PC-9 (cell line): Measurements from ENCODE around the gene STX16. TPM values are rescaled to one million over a fixed set of nuclear protein-coding genes. Genes with fewer than 3 reads are reported as not detected.

Experiments
- BruUV-seq: library from RNA; stranded (reverse); fragments of 400-500 nt; replicated peaks from 2 replicates; lab custom pipeline; 2021; lab: Mats Ljungman, UMichigan
- CTCF ChIA-PET: fragments of 300-600 bp; sonication (Branson Sonifier 250); formaldehyde crosslinking; loops from one replicate; lab custom pipeline; 2022; ENCODE audit warnings: antibody characterized with exemption; lab: Charles Lee
- POLR2A ChIA-PET: fragments of 300-600 bp; sonication (Branson Sonifier 250); formaldehyde crosslinking; loops from one replicate; lab custom pipeline; 2022; ENCODE audit warnings: antibody characterized with exemption; ENCODE audit not compliant: unreplicated experiment; lab: Charles Lee
- DNase-seq, 2 experiments: peaks; one replicate each; pipeline versions ENCODE4 v3.0.0 to v3.0.0-alpha.2; 2015 to 2022; ENCODE audit warnings: mixed read lengths in 1 of 2
- H2AFZ ChIP-seq: fragments of 200-600 bp; sonication (generic); 2 replicates; pipeline ENCODE4 v1.8.1; 2017; ENCODE audit warnings: antibody characterized with exemption
- H3F3A ChIP-seq: fragments of 200-600 bp; sonication (generic); 2 replicates; pipeline ENCODE4 v1.8.1; 2017; ENCODE audit warnings: antibody characterized with exemption, mild to moderate bottlenecking, low read depth; ENCODE audit not compliant: insufficient read depth
- H3K27ac ChIP-seq: fragments of 200-600 bp; sonication (generic); 2 replicates; pipeline ENCODE4 v1.6.1; 2016; ENCODE audit warnings: mixed run types
- H3K27me3 ChIP-seq: fragments of 200-600 bp; sonication (generic); 2 replicates; pipeline ENCODE4 v1.6.1; 2016; ENCODE audit warnings: low read depth, mixed run types; ENCODE audit not compliant: insufficient read depth
- H3K36me3 ChIP-seq: fragments of 200-600 bp; sonication (generic); 2 replicates; pipeline ENCODE4 v1.6.1; 2016; ENCODE audit warnings: low read depth, mixed run types
- H3K4me1 ChIP-seq: fragments of 200-600 bp; sonication (generic); replicated peaks from 2 replicates; pipeline ENCODE4 v1.6.1; 2016; ENCODE audit warnings: mixed run types; ENCODE audit not compliant: insufficient read depth
- H3K4me2 ChIP-seq: fragments of 200-600 bp; sonication (generic); 2 replicates; pipeline ENCODE4 v1.6.1; 2017; ENCODE audit warnings: mixed run types
- H3K4me3 ChIP-seq: fragments of 200-600 bp; sonication (generic); 2 replicates; pipeline ENCODE4 v1.6.1; 2016; ENCODE audit warnings: mixed run types
- H3K79me2 ChIP-seq: fragments of 200-600 bp; sonication (generic); 2 replicates; pipeline ENCODE4 v1.6.1; 2017; ENCODE audit warnings: low read depth, mixed run types
- H3K9me2 ChIP-seq: fragments of 200-600 bp; sonication (generic); 2 replicates; pipeline ENCODE4 v1.8.1; 2017; ENCODE audit warnings: mild to moderate bottlenecking; ENCODE audit not compliant: insufficient read depth
- H3K9me3 ChIP-seq: fragments of 200-600 bp; sonication (generic); 2 replicates; pipeline ENCODE4 v1.8.1; 2016; ENCODE audit warnings: low read depth; ENCODE audit not compliant: insufficient read depth
- H4K20me1 ChIP-seq: fragments of 200-600 bp; sonication (generic); 2 replicates; pipeline ENCODE4 v1.8.1; 2017; ENCODE audit not compliant: insufficient read depth
- CTCF ChIP-seq: fragments of 200-600 bp; sonication (generic); conservative IDR thresholded peaks from 2 replicates; pipeline ENCODE4 v1.6.1; 2017; ENCODE audit warnings: mixed run types, antibody characterized with exemption, mild to moderate bottlenecking, moderate library complexity
- EZH2 ChIP-seq: fragments of 200-600 bp; sonication (generic); IDR thresholded peaks from 2 replicates; pipeline ENCODE4 v1.8.0; 2017; ENCODE audit warnings: antibody characterized with exemption, low read depth
- intact Hi-C: fragments of 100-400 bp; cut with micrococcal nuclease; formaldehyde crosslinking; loops from one replicate; pipeline ENCODE4 v1.10.0; 2022; ENCODE audit not compliant: unreplicated experiment
- total RNA-seq: library from RNA; stranded (reverse); gene quantifications from 2 replicates; pipeline ENCODE4 v1.2.3, GENCODE V29; 2021

STX16 gene
- total RNA-seq, 1 experiment from 2014 or later = 76.3 TPM

- peaks cover 42% of the 10 kb centered on the region for H3K36me3 ChIP-seq
- intact Hi-C loops = no loop called here
Observed at GRCh38 chr20:58667975-58668374, 16.9 kb downstream of the STX16 start.

DNA sequence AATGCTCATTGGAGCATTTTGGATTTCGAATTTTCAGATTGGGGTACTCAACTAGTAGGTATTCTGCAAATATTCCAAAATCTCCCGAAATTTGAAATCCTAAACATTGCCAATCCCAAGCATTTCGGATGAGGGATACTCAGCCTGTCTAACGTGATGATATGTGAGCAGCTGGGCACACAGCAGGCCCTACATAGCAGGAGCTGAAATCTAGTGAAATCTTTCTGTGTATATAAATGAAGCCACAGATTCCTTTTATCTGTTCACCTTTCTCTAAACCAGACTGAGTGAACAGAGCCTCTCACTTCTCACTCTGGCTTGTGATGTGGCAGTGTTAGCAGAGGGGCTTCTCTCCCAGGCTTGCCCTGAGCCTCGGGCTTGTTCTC lies 17.8 kb downstream of the STX16 start:
- H3K36me3 ChIP-seq = peaks cover 46% of the 10 kb centered on the region
- CTCF ChIA-PET = no interaction called here
- BruUV-seq = no TSS peak

More at GRCh38 chr20:58667975-58668374, 16.9 kb downstream of the STX16 start:
- H3K79me2 ChIP-seq = peaks cover 21% of the 10 kb centered on the region
- H3F3A ChIP-seq = 0 out of 2 replicates have a peak, but pooled peaks cover 3% of the 10 kb centered on the region
- no peaks in the 10 kb centered on the region for H3K4me1 ChIP-seq
- no peak overlapping the region for H3K27ac ChIP-seq
- H3K9me2 ChIP-seq = no peaks in the 10 kb centered on the region
- ChIA-PET POLR2A (no interaction called here), CTCF (no interaction called here)
- no peak overlapping the region for H3K4me2 ChIP-seq
- H4K20me1 ChIP-seq = peaks cover 51% of the 10 kb centered on the region
- BruUV-seq = no TSS peak
- no peaks in the 10 kb centered on the region for H3K9me3 ChIP-seq
- TF ChIP-seq EZH2 (no peak), CTCF (no peak)
- no peaks in the 10 kb centered on the region for H3K27me3 ChIP-seq
- H3K4me3 ChIP-seq = no peak overlapping the region
- no peak for DNase-seq
- H2AFZ ChIP-seq = no peak overlapping the region

DNA sequence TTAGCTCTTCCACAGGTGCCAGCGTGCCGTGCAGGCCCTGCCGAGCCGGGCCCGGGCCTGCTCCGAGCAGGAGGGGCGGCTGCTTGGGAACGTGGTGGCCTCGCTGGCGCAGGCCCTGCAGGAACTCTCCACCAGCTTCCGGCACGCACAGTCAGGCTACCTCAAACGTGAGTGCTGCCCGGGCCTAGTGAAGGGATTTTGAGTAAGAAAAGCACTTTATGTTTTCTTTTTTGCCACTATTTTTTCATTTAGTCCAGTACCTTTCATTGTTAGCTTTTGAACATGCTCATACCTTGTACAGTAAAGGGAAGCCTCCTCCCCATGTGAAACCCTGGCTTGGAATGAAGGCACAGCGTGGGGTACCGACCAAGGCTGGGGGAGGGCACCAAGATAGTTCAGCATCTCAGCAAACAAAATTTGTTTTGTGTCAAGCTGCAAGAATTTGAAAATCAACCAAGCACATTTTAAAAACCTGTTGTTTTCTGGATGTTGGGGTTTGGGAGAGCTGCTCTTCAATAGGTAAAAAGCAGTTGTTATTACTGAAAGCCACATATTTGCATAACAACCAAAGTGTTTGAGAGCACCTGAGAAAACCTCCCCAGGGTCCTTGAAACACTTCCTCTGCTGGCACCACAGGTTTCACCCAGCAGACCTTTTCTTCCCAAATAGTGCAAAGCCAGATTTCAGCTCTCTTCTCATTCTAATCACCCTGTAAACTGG lies 18.4 kb downstream of the STX16 start:
- peaks cover 46% of the 10 kb centered on the region for H3K36me3 ChIP-seq
- H3K4me1 ChIP-seq = no peaks in the 10 kb centered on the region
- H3K9me3 ChIP-seq = no peaks in the 10 kb centered on the region
- H3K4me2 ChIP-seq = no peak overlapping the region
- 0 out of 2 replicates have a peak, but pooled peaks cover under 1% of the 10 kb centered on the region for H3F3A ChIP-seq
- H2AFZ ChIP-seq = no peak overlapping the region
- no peaks in the 10 kb centered on the region for H3K9me2 ChIP-seq
- POLR2A ChIA-PET = no interaction called here
- H3K79me2 ChIP-seq = peaks cover 9% of the 10 kb centered on the region; the same call in 1 of the 2 replicates
- H3K27ac ChIP-seq = no peak overlapping the region
- TF ChIP-seq CTCF (no peak), EZH2 (no peak)
- intact Hi-C loops = no loop called here
- CTCF ChIA-PET = no interaction called here
- peaks cover 44% of the 10 kb centered on the region for H4K20me1 ChIP-seq
- DNase-seq = no peak
- BruUV-seq = no TSS peak
- no peaks in the 10 kb centered on the region for H3K27me3 ChIP-seq
- no peak overlapping the region for H3K4me3 ChIP-seq

More for the DNA sequence above, 17.8 kb downstream of the STX16 start:
- Histone ChIP-seq H3K4me2 (no peak overlapping the region), H3K27ac (no peak overlapping the region), H3K4me3 (no peak overlapping the region), H3F3A (0 out of 2 replicates have a peak, but pooled peaks cover 3% of the 10 kb centered on the region), H3K27me3 (no peaks in the 10 kb centered on the region), H2AFZ (no peak overlapping the region), H4K20me1 (peaks cover 49% of the 10 kb centered on the region), H3K9me2 (no peaks in the 10 kb centered on the region), H3K79me2 (peaks cover 14% of the 10 kb centered on the region; the same call in 1 of the 2 replicates), H3K4me1 (no peaks in the 10 kb centered on the region), H3K9me3 (no peaks in the 10 kb centered on the region)
- TF ChIP-seq CTCF (no peak), EZH2 (no peak)
- DNase-seq = no peak
- POLR2A ChIA-PET = no interaction called here
- intact Hi-C loops = no loop called here
